ENCODE measurements around the gene ENPP6. TPM values are rescaled to one million over a fixed set of nuclear protein-coding genes. Genes with fewer than 3 reads are reported as not detected.

Gene ENPP6
- polyA plus RNA-seq, 1 experiment = not detected

- TF ChIP-seq, protein P1, sequence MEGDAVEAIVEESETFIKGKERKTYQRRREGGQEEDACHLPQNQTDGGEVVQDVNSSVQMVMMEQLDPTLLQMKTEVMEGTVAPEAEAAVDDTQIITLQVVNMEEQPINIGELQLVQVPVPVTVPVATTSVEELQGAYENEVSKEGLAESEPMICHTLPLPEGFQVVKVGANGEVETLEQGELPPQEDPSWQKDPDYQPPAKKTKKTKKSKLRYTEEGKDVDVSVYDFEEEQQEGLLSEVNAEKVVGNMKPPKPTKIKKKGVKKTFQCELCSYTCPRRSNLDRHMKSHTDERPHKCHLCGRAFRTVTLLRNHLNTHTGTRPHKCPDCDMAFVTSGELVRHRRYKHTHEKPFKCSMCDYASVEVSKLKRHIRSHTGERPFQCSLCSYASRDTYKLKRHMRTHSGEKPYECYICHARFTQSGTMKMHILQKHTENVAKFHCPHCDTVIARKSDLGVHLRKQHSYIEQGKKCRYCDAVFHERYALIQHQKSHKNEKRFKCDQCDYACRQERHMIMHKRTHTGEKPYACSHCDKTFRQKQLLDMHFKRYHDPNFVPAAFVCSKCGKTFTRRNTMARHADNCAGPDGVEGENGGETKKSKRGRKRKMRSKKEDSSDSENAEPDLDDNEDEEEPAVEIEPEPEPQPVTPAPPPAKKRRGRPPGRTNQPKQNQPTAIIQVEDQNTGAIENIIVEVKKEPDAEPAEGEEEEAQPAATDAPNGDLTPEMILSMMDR (IDR thresholded peaks at IDR 0.05; ENCODE audit: insufficient read depth, low read depth, low read length) = no peak
- Histone ChIP-seq H3K4me3 (ENCODE audit: low read depth, low read length) (no peak overlapping the region), H3K27me3 (ENCODE audit: control insufficient read depth, insufficient read depth, low read length) (no peaks in the 10 kb centered on the region; the same call in 1 of the 2 replicates), H3K36me3 (ENCODE audit: control insufficient read depth, insufficient read depth, low read length) (no peaks in the 10 kb centered on the region)
- CTCF ChIA-PET = no interaction called here
- DNase-seq (ENCODE audit: low read depth) = no peak
- POLR2A ChIA-PET = no interaction called here
Observed at GRCh38 chr4:184099535-184099966, 118.1 kb downstream of the ENPP6 start.

- ChIA-PET CTCF (no interaction called here), POLR2A (no interaction called here)
- Histone ChIP-seq H3K27me3 (ENCODE audit: control insufficient read depth, insufficient read depth, low read length) (no peaks in the 10 kb centered on the region; the same call in 1 of the 2 replicates), H3K36me3 (ENCODE audit: control insufficient read depth, insufficient read depth, low read length) (no peaks in the 10 kb centered on the region), H3K4me3 (ENCODE audit: low read depth, low read length) (no peak overlapping the region)
- TF ChIP-seq, protein P1 (IDR thresholded peaks at IDR 0.05; ENCODE audit: insufficient read depth, low read depth, low read length) = no peak
- DNase-seq (ENCODE audit: low read depth) = no peak
Observed at GRCh38 chr4:184099000-184099399, 118.7 kb downstream of the ENPP6 start.

DNA sequence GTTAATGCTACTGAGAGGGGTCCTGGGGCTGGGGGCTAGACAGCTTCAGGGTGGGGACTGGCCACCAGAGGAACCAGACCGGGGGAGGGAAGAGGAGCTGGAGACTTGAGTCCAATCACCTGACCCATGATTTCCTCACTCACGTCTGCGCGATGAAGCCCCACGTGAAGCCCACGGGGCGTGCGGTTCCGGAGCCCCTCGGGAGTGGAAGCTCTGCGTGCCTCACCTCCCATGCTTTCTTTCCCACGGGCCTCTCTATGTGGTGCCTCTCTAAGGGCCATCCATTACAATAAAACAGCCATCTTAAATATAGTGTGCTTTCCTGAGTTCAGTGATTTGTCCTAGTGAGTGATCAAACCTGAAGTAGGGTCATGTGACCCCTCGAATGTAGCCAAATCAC lies 119.9 kb downstream of the ENPP6 start:
- TF ChIP-seq, protein P1 (IDR thresholded peaks at IDR 0.05; ENCODE audit: insufficient read depth, low read depth, low read length) = no peak
- no peak overlapping the region for H3K4me3 ChIP-seq (ENCODE audit: low read depth, low read length)
- CTCF ChIA-PET = no interaction called here
- no peaks in the 10 kb centered on the region for H3K36me3 ChIP-seq (ENCODE audit: control insufficient read depth, insufficient read depth, low read length)
- POLR2A ChIA-PET = no interaction called here
- H3K27me3 ChIP-seq (ENCODE audit: control insufficient read depth, insufficient read depth, low read length) = no peaks in the 10 kb centered on the region; the same call in 1 of the 2 replicates
- no peak for DNase-seq (ENCODE audit: low read depth)

DNA sequence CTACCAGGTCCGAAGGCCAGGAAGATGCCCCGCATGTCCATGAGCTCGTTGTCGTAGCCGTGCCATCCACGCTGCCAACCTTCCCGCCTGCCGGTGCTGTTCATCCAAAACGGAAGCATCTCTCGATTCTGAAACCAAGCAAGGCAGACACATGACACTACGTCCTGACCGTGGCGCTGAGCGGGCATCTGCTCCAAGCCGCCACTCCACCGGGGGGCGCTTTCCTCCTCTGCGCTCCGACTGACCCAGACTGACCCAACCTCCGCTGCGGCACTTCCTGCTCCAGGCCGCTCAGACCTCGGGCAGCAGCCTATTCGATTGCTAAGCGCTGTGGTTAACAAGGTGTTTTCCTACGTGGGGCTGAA lies 120.5 kb downstream of the ENPP6 start:
- Histone ChIP-seq H3K4me3 (ENCODE audit: low read depth, low read length) (no peak overlapping the region), H3K27me3 (ENCODE audit: control insufficient read depth, insufficient read depth, low read length) (no peaks in the 10 kb centered on the region; the same call in 1 of the 2 replicates), H3K36me3 (ENCODE audit: control insufficient read depth, insufficient read depth, low read length) (no peaks in the 10 kb centered on the region)
- CTCF ChIA-PET = no interaction called here
- TF ChIP-seq, protein P1 (IDR thresholded peaks at IDR 0.05; ENCODE audit: insufficient read depth, low read depth, low read length) = peak; percentile 22; the same call in 1 of the 2 replicates
- DNase-seq (ENCODE audit: low read depth) = no peak
- POLR2A ChIA-PET = no interaction called here

DNA sequence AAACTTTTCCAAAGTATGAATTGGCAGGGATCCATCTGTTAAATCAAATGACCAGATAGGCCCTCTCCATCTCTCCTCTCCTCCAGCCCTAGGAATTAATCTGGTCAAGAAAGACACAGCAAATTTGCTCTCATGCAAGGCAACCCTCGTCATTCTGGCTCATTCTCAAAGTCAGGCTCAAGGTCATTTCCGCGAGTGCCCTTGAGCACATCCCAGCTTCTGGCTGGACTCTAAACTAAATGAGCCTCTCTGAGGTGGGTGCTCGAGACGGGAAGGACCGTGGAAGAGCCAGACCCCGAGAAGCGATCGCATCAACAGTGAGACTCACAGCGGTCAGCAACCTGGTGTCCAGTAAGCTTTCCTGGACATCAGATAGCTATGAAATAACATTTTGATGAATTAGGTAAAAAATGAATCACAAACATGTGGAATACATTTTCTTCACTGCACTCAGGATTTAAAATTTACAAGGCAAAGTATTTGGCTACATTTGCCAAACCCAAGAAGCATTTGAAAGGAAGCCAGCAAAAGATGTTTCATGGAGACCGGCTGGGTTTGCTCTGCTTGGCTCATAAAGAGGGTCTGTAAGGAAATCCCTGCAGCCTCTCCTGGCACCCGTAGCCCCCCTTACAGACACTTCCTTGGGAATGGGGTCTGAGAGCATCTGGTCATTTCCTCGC lies 121.0 kb downstream of the ENPP6 start:
- TF ChIP-seq, protein P1 (IDR thresholded peaks at IDR 0.05; ENCODE audit: insufficient read depth, low read depth, low read length) = no peak
- H3K27me3 ChIP-seq (ENCODE audit: control insufficient read depth, insufficient read depth, low read length) = no peaks in the 10 kb centered on the region; the same call in 1 of the 2 replicates
- DNase-seq (ENCODE audit: low read depth) = peak; percentile 5
- ChIA-PET POLR2A (no interaction called here), CTCF (interaction anchor here (0.8 kb wide), 1 partner anchor 17 kb away, joined by 3 read pairs; no protein-coding TSS in a partner anchor)
- no peak overlapping the region for H3K4me3 ChIP-seq (ENCODE audit: low read depth, low read length)
- H3K36me3 ChIP-seq (ENCODE audit: control insufficient read depth, insufficient read depth, low read length) = no peaks in the 10 kb centered on the region
